Lung (tissue), 12 donors: ENCODE data around the gene CDC34. TPM values are rescaled to one million over a fixed set of nuclear protein-coding genes. Genes with fewer than 3 reads are reported as not detected.

Experiments used
- ATAC-seq: fragments of 200-7000 bp; cut with Tn5 transposase; one replicate; pipeline ENCODE4 v1.9.1; 2020; ENCODE audit warnings: moderate number of reproducible peaks; ENCODE audit not compliant: insufficient read depth, low FRiP score
- DNase-seq, 3 donors: peaks; one replicate each; pipeline ENCODE4 v3.0.0-alpha.2; 2013 to 2017
- H3K27ac ChIP-seq, 2 donors: one replicate each; pipeline ENCODE4 v1.5.1; 2013; ENCODE audit warnings: mild to moderate bottlenecking in 2 of 2, moderate library complexity in 2 of 2, control low read depth in 1 of 2, inconsistent platforms in 1 of 2, low read depth in 1 of 2, low read length in 1 of 2
- H3K27me3 ChIP-seq, 3 donors: one replicate each; pipeline ENCODE4 v1.5.1; 2013; ENCODE audit warnings: low read length in 2 of 3; ENCODE audit not compliant: control insufficient read depth in 3 of 3, insufficient read depth in 3 of 3
- H3K36me3 ChIP-seq, 4 donors: one replicate each; pipeline ENCODE4 v1.5.1; 2013; ENCODE audit warnings: low read length in 4 of 4, mild to moderate bottlenecking in 1 of 4, moderate library complexity in 1 of 4; ENCODE audit not compliant: control insufficient read depth in 4 of 4, insufficient read depth in 4 of 4
- H3K4me1 ChIP-seq, 5 donors: one replicate each; pipeline ENCODE4 v1.5.1; 2013; ENCODE audit warnings: low read length in 5 of 5, mild to moderate bottlenecking in 2 of 5, moderate library complexity in 1 of 5; ENCODE audit not compliant: control insufficient read depth in 5 of 5, insufficient read depth in 5 of 5
- H3K4me3 ChIP-seq: one replicate; pipeline ENCODE4 v1.5.1; 2013; ENCODE audit warnings: mild to moderate bottlenecking, control low read depth, moderate library complexity
- H3K9ac ChIP-seq, 2 donors: one replicate each; pipeline ENCODE4 v1.5.1; 2013; ENCODE audit warnings: low read length in 2 of 2, control low read depth in 1 of 2; ENCODE audit not compliant: insufficient read depth in 1 of 2
- H3K9me3 ChIP-seq, 4 donors: one replicate each; pipeline ENCODE4 v1.5.1; 2013; ENCODE audit warnings: low read length in 3 of 4, mild to moderate bottlenecking in 1 of 4, moderate library complexity in 1 of 4; ENCODE audit not compliant: control insufficient read depth in 4 of 4, insufficient read depth in 3 of 4
- CTCF ChIP-seq: IDR thresholded peaks from 2 replicates; pipeline ENCODE4 v1.5.1; 2012; ENCODE audit warnings: mild to moderate bottlenecking; ENCODE audit errors: control extremely low read depth, extremely low read depth
- WGBS, 2 donors: extraction: QIAGEN DNeasy Blood & Tissue Kit; methylation state at CpG; one replicate each; pipeline ENCODE4 v1.1.7; 2013; 5-methylcytosine and 5-hydroxymethylcytosine counted together
- polyA plus RNA-seq, 2 donors: library from polyadenylated mRNA; stranded (reverse); fragments of 200-250 nt; gene quantifications; one replicate each; pipeline ENCODE4 v1.2.1, GENCODE V29; 2013
- total RNA-seq, 2 donors: library from RNA; depleted of rRNA in 1 of 2; stranded (reverse); fragments of >200 nt in 1 of 2; gene quantifications; one replicate each; pipeline ENCODE4 v1.2.1, GENCODE V29; 2014 to 2021
- donor health status: control.
- donor health status: control.
- donor health status: Bipolar disorder and iron deficiency.
- donor health status: healthy.
- donor health status: DM: yes; HTN: yes; CAD: no.

CDC34 gene
- total and polyA plus RNA-seq, 4 donors = 42.9 to 89.1 (median 60.1) TPM

GRCh38 chr19:496986-497385 lies 34.6 kb upstream of the CDC34 start:
- DNase-seq = no peak
- Histone ChIP-seq H3K4me3 (no peak overlapping the region), H3K27me3 (peaks cover 0 to 29% (median 13%) of the 10 kb centered on the region in 3 donors)

DNA sequence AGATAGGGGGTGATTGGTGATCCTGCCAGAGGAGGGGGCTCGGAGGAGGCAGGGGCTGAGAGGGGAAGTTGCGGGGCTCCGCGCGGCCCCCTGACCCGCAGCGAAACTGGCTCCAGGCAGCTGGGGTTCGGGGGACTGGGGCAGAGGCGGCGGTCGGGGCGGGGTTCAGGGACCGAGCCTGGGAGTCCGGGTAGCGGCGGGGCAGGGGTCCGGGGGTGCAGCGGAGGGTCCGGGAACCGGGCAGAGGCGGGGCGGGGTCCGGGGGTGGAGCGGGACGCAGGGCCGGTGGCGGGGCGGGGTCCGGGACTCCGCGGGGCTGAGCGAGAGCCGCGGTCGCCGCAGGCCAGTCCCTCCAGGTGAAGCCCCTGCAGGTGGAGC lies 34.1 kb upstream of the CDC34 start:
- Histone ChIP-seq H3K9ac (no peak overlapping the region), H3K9me3 (peaks cover 0 to 3% (median 0%) of the 10 kb centered on the region in 4 donors), H3K4me3 (no peak overlapping the region), H3K27ac (no peak overlapping the region), H3K27me3 (peaks cover 0 to 29% (median 13%) of the 10 kb centered on the region in 3 donors), H3K36me3 (no peaks in the 10 kb centered on the region), H3K4me1 (peaks cover 0 to 7% (median 0%) of the 10 kb centered on the region in 5 donors)
- DNase-seq (no peak), ATAC-seq (no peak)
- WGBS, 2 donors = 1 to 2% methylated on average over 16 to 36 of the region's 36 CpGs
- no peak for TF ChIP-seq CTCF

More at GRCh38 chr19:496986-497385, 34.6 kb upstream of the CDC34 start:
- Histone ChIP-seq H3K9ac (no peak overlapping the region), H3K9me3 (peaks cover 0 to 3% (median 0%) of the 10 kb centered on the region in 4 donors), H3K36me3 (no peaks in the 10 kb centered on the region), H3K4me1 (peaks cover 0 to 7% (median 0%) of the 10 kb centered on the region in 5 donors), H3K27ac (no peak overlapping the region)
- no peak for ATAC-seq
- TF ChIP-seq CTCF = no peak
- 7% methylated on average over 16 to 18 of the region's 18 CpGs for WGBS, 2 donors

- H3K27me3 ChIP-seq = peaks cover 0 to 29% (median 13%) of the 10 kb centered on the region in 3 donors
- H3K27ac ChIP-seq = no peak overlapping the region
- 7 to 16% methylated on average over 39 to 50 of the region's 50 CpGs for WGBS, 2 donors
- peaks cover 0 to 7% (median 0%) of the 10 kb centered on the region in 5 donors for H3K4me1 ChIP-seq
- peaks cover 0 to 3% (median 0%) of the 10 kb centered on the region in 4 donors for H3K9me3 ChIP-seq
- DNase-seq (no peak), ATAC-seq (no peak)
- H3K9ac ChIP-seq = no peak overlapping the region
- H3K4me3 ChIP-seq = no peak overlapping the region
- H3K36me3 ChIP-seq = no peaks in the 10 kb centered on the region
- no peak for TF ChIP-seq CTCF
Measured at GRCh38 chr19:497869-498510, 33.6 kb upstream of the CDC34 start.
